HFF-Myc (cell line): Measurements from ENCODE around the gene IL1A.

Source experiments
- DNase-seq: peaks from one replicate; pipeline ENCODE4 v3.0.0-alpha.2; 2011; ENCODE audit warnings: low read depth; ENCODE audit errors: extremely low read depth
- H3K4me3 ChIP-seq: replicated peaks from 2 replicates; pipeline ENCODE4 v1.5.1; 2011; ENCODE audit warnings: low read depth, mild to moderate bottlenecking, control low read depth, low read length
- CTCF ChIP-seq: IDR thresholded peaks from 2 replicates; pipeline ENCODE4 v1.5.1; 2012; ENCODE audit warnings: mild to moderate bottlenecking, low read depth, low read length, control low read depth; ENCODE audit errors: missing control alignments

IL1A gene

GRCh38 chr2:112749755-112750559 lies 34.3 kb downstream of the IL1A start:
- no peak for DNase-seq
- peak; percentile 98 for TF ChIP-seq CTCF
- no peak overlapping the region for H3K4me3 ChIP-seq

- H3K4me3 ChIP-seq, result no peak overlapping the region
- no peak for DNase-seq
- no peak for TF ChIP-seq CTCF
Measured at GRCh38 chr2:112740527-112740926, 43.8 kb downstream of the IL1A start.

- no peak for TF ChIP-seq CTCF
- H3K4me3 ChIP-seq, result no peak overlapping the region
- no peak for DNase-seq
Measured at GRCh38 chr2:112737542-112738232, 46.6 kb downstream of the IL1A start.

- no peak for DNase-seq
- TF ChIP-seq CTCF, result no peak
- no peak overlapping the region for H3K4me3 ChIP-seq
Measured at GRCh38 chr2:112733871-112734270, 50.4 kb downstream of the IL1A start.

GRCh38 chr2:112733456-112733855 lies 50.8 kb downstream of the IL1A start:
- no peak overlapping the region for H3K4me3 ChIP-seq
- no peak for TF ChIP-seq CTCF
- DNase-seq, result no peak

GRCh38 chr2:112731479-112731878 lies 52.8 kb downstream of the IL1A start:
- TF ChIP-seq CTCF, result no peak
- DNase-seq, result no peak
- H3K4me3 ChIP-seq, result no peak overlapping the region

- no peak overlapping the region for H3K4me3 ChIP-seq
- TF ChIP-seq CTCF, result no peak
- DNase-seq, result no peak
Measured at GRCh38 chr2:112730791-112731190, 53.5 kb downstream of the IL1A start.
